IMR-90 (cell line): ENCODE results near the gene PRKAR1B. TPM values are rescaled to one million over a fixed set of nuclear protein-coding genes. Genes with fewer than 3 reads are reported as not detected.

Experiments used
- ATAC-seq: fragments of 200-7000 bp; cut with Tn5 transposase; 2 replicates; pipeline ENCODE4 v1.9.1; 2020; ENCODE audit warnings: low read depth, mild to moderate bottlenecking, moderate library complexity
- BruUV-seq: library from RNA; stranded (reverse); fragments of 400-500 nt; replicated peaks from 2 replicates; lab custom pipeline; 2021; lab: Mats Ljungman, UMichigan
- CTCF ChIA-PET: fragments of 300-600 bp; formaldehyde crosslinking; extraction: SDS; loops from one replicate; lab custom pipeline; 2021; ENCODE audit warnings: antibody characterized with exemption; lab: Yijun Ruan, JAX
- POLR2A ChIA-PET: fragments of 300-600 bp; sonication (Branson Sonifier 250); formaldehyde crosslinking; loops from one replicate; lab custom pipeline; 2022; ENCODE audit warnings: antibody characterized with exemption; ENCODE audit not compliant: unreplicated experiment; lab: Charles Lee
- DNase-seq: peaks from one replicate; pipeline ENCODE4 v3.0.0; 2013
- H2AFZ ChIP-seq: replicated peaks from 2 replicates; pipeline ENCODE3; 2013; ENCODE audit warnings: low read length, mild to moderate bottlenecking; ENCODE audit not compliant: poor library complexity
- H2AK5ac ChIP-seq: 2 replicates; pipeline ENCODE4 v1.6.1; 2013; ENCODE audit warnings: low read depth, low read length, inconsistent platforms
- H2AK9ac ChIP-seq: replicated peaks from 2 replicates; pipeline ENCODE3; 2013; ENCODE audit warnings: mild to moderate bottlenecking, low read depth, low read length, moderate library complexity; ENCODE audit not compliant: poor library complexity
- H2BK120ac ChIP-seq: 2 replicates; pipeline ENCODE4 v1.6.1; 2013; ENCODE audit warnings: low read depth, low read length, inconsistent platforms
- H2BK15ac ChIP-seq: 3 replicates; pipeline ENCODE4 v1.6.1; 2013; ENCODE audit warnings: low read depth, low read length, inconsistent platforms
- H2BK20ac ChIP-seq: 2 replicates; pipeline ENCODE4 v1.6.1; 2013; ENCODE audit warnings: low read depth, mild to moderate bottlenecking, inconsistent platforms, low read length, moderate library complexity
- H2BK5ac ChIP-seq: 2 replicates; pipeline ENCODE4 v1.6.1; 2013; ENCODE audit warnings: mild to moderate bottlenecking, low read depth, low read length, inconsistent platforms; ENCODE audit not compliant: poor library complexity, severe bottlenecking
- H3K14ac ChIP-seq: replicated peaks from 2 replicates; pipeline ENCODE4 v1.6.1; 2013; ENCODE audit warnings: low read depth, low read length, inconsistent platforms
- H3K18ac ChIP-seq: 2 replicates; pipeline ENCODE4 v1.6.1; 2013; ENCODE audit warnings: low read depth, low read length, control low read depth
- H3K23ac ChIP-seq: 2 replicates; pipeline ENCODE4 v1.6.1; 2013; ENCODE audit warnings: low read depth, low read length, inconsistent platforms
- H3K27ac ChIP-seq: 2 replicates; pipeline ENCODE4 v1.5.1; 2013; ENCODE audit warnings: mild to moderate bottlenecking, control low read depth, low read length; ENCODE audit not compliant: insufficient read depth
- H3K27me3 ChIP-seq: 2 replicates; pipeline ENCODE4 v1.6.1; 2013; ENCODE audit warnings: low read length; ENCODE audit not compliant: control insufficient read depth, insufficient read depth
- H3K36me3 ChIP-seq: 2 replicates; pipeline ENCODE4 v1.6.1; 2013; ENCODE audit warnings: low read length, mixed read lengths; ENCODE audit not compliant: control insufficient read depth, insufficient read depth
- H3K4ac ChIP-seq: 2 replicates; pipeline ENCODE4 v1.6.1; 2013; ENCODE audit warnings: low read depth, low read length, inconsistent platforms
- H3K4me1 ChIP-seq: 2 replicates; pipeline ENCODE4 v1.6.1; 2013; ENCODE audit warnings: low read length, mixed read lengths; ENCODE audit not compliant: control insufficient read depth, insufficient read depth
- H3K4me2 ChIP-seq: 2 replicates; pipeline ENCODE4 v1.6.1; 2013; ENCODE audit warnings: low read depth, mild to moderate bottlenecking, control low read depth, low read length, moderate library complexity
- H3K4me3 ChIP-seq: 2 replicates; pipeline ENCODE4 v1.5.1; 2013; ENCODE audit warnings: low read depth, mild to moderate bottlenecking, control low read depth, low read length, moderate library complexity; ENCODE audit not compliant: insufficient read depth
- H3K56ac ChIP-seq: 2 replicates; pipeline ENCODE4 v1.6.1; 2013; ENCODE audit warnings: low read length, inconsistent platforms; ENCODE audit not compliant: insufficient read depth; ENCODE audit errors: extremely low read depth
- H3K79me1 ChIP-seq, 2 experiments: 2 replicates each; pipeline ENCODE4 v1.6.1; 2013; ENCODE audit warnings: low read length in 2 of 2, inconsistent platforms in 1 of 2, low read depth in 1 of 2
- H3K9ac ChIP-seq: 2 replicates; pipeline ENCODE4 v1.6.1; 2013; ENCODE audit warnings: low read depth, low read length, control low read depth
- H3K9me1 ChIP-seq: 2 replicates; pipeline ENCODE4 v1.6.1; 2013; ENCODE audit warnings: low read length, inconsistent platforms; ENCODE audit not compliant: insufficient read depth
- H3K9me3 ChIP-seq: 2 replicates; pipeline ENCODE4 v1.6.1; 2013; ENCODE audit warnings: low read length; ENCODE audit not compliant: control insufficient read depth, insufficient read depth
- H4K20me1 ChIP-seq: 2 replicates; pipeline ENCODE4 v1.6.1; 2013; ENCODE audit warnings: low read length, inconsistent platforms; ENCODE audit not compliant: insufficient read depth
- H4K5ac ChIP-seq: 2 replicates; pipeline ENCODE4 v1.6.1; 2013; ENCODE audit warnings: mild to moderate bottlenecking, low read depth, low read length, control low read depth
- H4K8ac ChIP-seq, 2 experiments: 2 replicates each; pipeline ENCODE4 v1.6.1; 2013; ENCODE audit warnings: low read depth in 2 of 2, low read length in 2 of 2, control low read depth in 1 of 2, inconsistent platforms in 1 of 2
- H4K91ac ChIP-seq: 2 replicates; pipeline ENCODE4 v1.6.1; 2013; ENCODE audit warnings: low read depth, low read length, inconsistent platforms; ENCODE audit not compliant: insufficient read depth
- ELK1 ChIP-seq: fragments of 150-350 bp; IDR thresholded peaks from 2 replicates; pipeline ENCODE4 v1.6.1; 2016; ENCODE audit warnings: low read depth, mild to moderate bottlenecking, low read length, moderate library complexity, borderline replicate concordance
- MAFK ChIP-seq: IDR thresholded peaks from 2 replicates; pipeline ENCODE4 v1.6.1; 2012; ENCODE audit warnings: low read depth, low read length, improper control_type of control experiment
- RCOR1 ChIP-seq: IDR thresholded peaks from 2 replicates; pipeline ENCODE4 v1.6.1; 2012; ENCODE audit warnings: mild to moderate bottlenecking, low read length, improper control_type of control experiment; ENCODE audit not compliant: insufficient replicate concordance
- WGBS, 2 experiments: methylation state at CpG; one replicate each; pipeline versions ENCODE4 v1.1.5 to v1.1.7; 2013; ENCODE audit warnings: missing lambda C conversion rate in 2 of 2; ENCODE audit not compliant: insufficient read length in 1 of 2; ENCODE audit errors: extremely low coverage in 2 of 2; 5-methylcytosine and 5-hydroxymethylcytosine counted together
- dilution Hi-C: fragments of 300-500 bp; cut with HindIII; formaldehyde crosslinking; loops from one replicate; pipeline ENCODE4 v1.14.3; 2018; ENCODE audit warnings: low sequenced_read_pairs; ENCODE audit not compliant: unreplicated experiment
- in situ Hi-C: fragments of 300-500 bp; cut with MboI; formaldehyde crosslinking; loops from 3 replicates; pipeline ENCODE4 v1.14.3; 2019; ENCODE audit warnings: low sequenced_read_pairs, inconsistent platforms, mixed read lengths
- intact Hi-C: fragments of 100-400 bp; cut with micrococcal nuclease; formaldehyde crosslinking; loops from 2 replicates; pipeline ENCODE4 v1.10.0; 2022
- polyA plus RNA-seq, 3 experiments: library from polyadenylated mRNA; depleted of rRNA; stranded (reverse); fragments of >200 nt; gene quantifications; 2 replicates each; pipeline ENCODE4 v1.2.3, GENCODE V29; 2012; ENCODE audit warnings: low replicate concordance in 1 of 3
- total RNA-seq: library from RNA; depleted of rRNA; stranded (reverse); fragments of >200 nt; gene quantifications from 2 replicates; pipeline ENCODE4 v1.2.3, GENCODE V29; 2012

Gene PRKAR1B
- total and polyA plus RNA-seq, 2 of the 4 experiments (the other 2 are of a cell fraction) = 15.2 to 20.2 TPM

GRCh38 chr7:698515-699475, 28.3 kb downstream of the PRKAR1B start (continued):
- no peak for TF ChIP-seq RCOR1

GRCh38 chr7:696812-697551, 30.1 kb downstream of the PRKAR1B start:
- no peak for DNase-seq
- Histone ChIP-seq H3K56ac (no peak overlapping the region), H4K20me1 (no peaks in the 10 kb centered on the region), H3K14ac (no peak overlapping the region), H3K4me1 (peaks cover 5% of the 10 kb centered on the region; the same call in 1 of the 2 replicates), H2AK9ac (no peak overlapping the region), H3K23ac (no peak overlapping the region), H4K8ac (no peak overlapping the region), H3K4ac (no peak overlapping the region), H3K4me2 (no peak overlapping the region), H2BK20ac (no peak overlapping the region), H3K36me3 (no peaks in the 10 kb centered on the region; the same call in 1 of the 2 replicates), H2AK5ac (no peak overlapping the region), H2BK15ac (no peak overlapping the region), H4K5ac (no peak overlapping the region), H3K18ac (no peak overlapping the region), H3K27ac (no peak overlapping the region), H2AFZ (no peak overlapping the region), H3K9me3 (no peaks in the 10 kb centered on the region), H3K79me1 (no peaks in the 10 kb centered on the region), H4K91ac (no peak overlapping the region), H3K9me1 (peaks cover 5% of the 10 kb centered on the region; the same call in 1 of the 2 replicates), H3K4me3 (no peak overlapping the region), H2BK5ac (no peak overlapping the region), H2BK120ac (no peak overlapping the region), H3K9ac (no peak overlapping the region), H3K27me3 (no peaks in the 10 kb centered on the region)
- TF ChIP-seq MAFK (no peak), ELK1 (no peak)
- 83% methylated on average over 7 of the region's 29 CpGs; no CpG with 5 or more reads in 1 of the 2 experiments for WGBS, 2 experiments
- no TSS peak for BruUV-seq
- POLR2A ChIA-PET = no interaction called here
- ATAC-seq = no peak
- CTCF ChIA-PET = no interaction called here
- intact Hi-C loops (no loop called here), dilution Hi-C loops (no loop called here), in situ Hi-C loops (no loop called here)
